ENCODE measurements around the gene NCOR1. TPM values are rescaled to one million over a fixed set of nuclear protein-coding genes. Genes with fewer than 3 reads are reported as not detected.
"Not testable (repeated sequence)": the region's sequence is repeated elsewhere in the genome, so short reads cannot be mapped to it uniquely, and the experiment has no call there.

Gene NCOR1
- total RNA-seq, 2 experiments from 2014 or later = 118 TPM

GRCh38 chr17:16120937-16121336 is 94.4 kb downstream of the NCOR1 start:
- no peaks in the 10 kb centered on the region for H3K4me1 ChIP-seq (ENCODE audit: insufficient read depth, low read length)
- Mint-ChIP-seq H3K4me3 (no peak overlapping the region), H3K27ac (no peak overlapping the region), H3K36me3 (ENCODE audit: low read depth) (peaks cover 93% of the 10 kb centered on the region), H3K4me1 (ENCODE audit: low read depth) (no peaks in the 10 kb centered on the region), H3K9me3 (peaks cover under 1% of the 10 kb centered on the region), H3K27me3 (no peaks in the 10 kb centered on the region)
- DNase-seq (no peak), ATAC-seq (ENCODE audit: poor library complexity) (no peak)
- intact Hi-C loops (cut with DNase I, micrococcal nuclease) = no loop called here
- H3K27ac ChIP-seq (ENCODE audit: low read depth in 1 of 2, low read length in 2 of 2) = no peak overlapping the region
- no peak for TF ChIP-seq CTCF (IDR thresholded peaks at IDR 0.05)
- ChIA-PET CTCF (interaction anchor here (1.0 kb wide), 1 partner anchor 13 kb away, joined by 3 read pairs; no protein-coding TSS in a partner anchor), POLR2A (no interaction called here)
- H3K4me3 ChIP-seq (ENCODE audit: low read length) = no peak overlapping the region
- H3K36me3 ChIP-seq (ENCODE audit: insufficient read depth, low read length) = peaks cover 90% of the 10 kb centered on the region
- H3K27me3 ChIP-seq (ENCODE audit: control insufficient read depth in 1 of 2, insufficient read depth in 2 of 2, low read length in 2 of 2) = no peaks in the 10 kb centered on the region
- H3K9me3 ChIP-seq (ENCODE audit: control insufficient read depth in 1 of 2, insufficient read depth in 1 of 2, low read length in 2 of 2) = no peaks in the 10 kb centered on the region

- no peak overlapping the region for H3K27ac ChIP-seq (ENCODE audit: low read depth in 1 of 2, low read length in 2 of 2)
- POLR2A ChIA-PET = interaction anchor here (0.6 kb wide), 1 partner anchor 1484 kb away, joined by 4 read pairs; no protein-coding TSS in a partner anchor
- H3K4me1 Mint-ChIP-seq (ENCODE audit: low read depth) = no peaks in the 10 kb centered on the region
- peaks cover 98% of the 10 kb centered on the region for H3K36me3 Mint-ChIP-seq (ENCODE audit: low read depth)
- DNase-seq (no peak), ATAC-seq (ENCODE audit: poor library complexity) (no peak)
- H3K36me3 ChIP-seq (ENCODE audit: insufficient read depth, low read length) = peaks cover 78% of the 10 kb centered on the region
- no peak for TF ChIP-seq CTCF (IDR thresholded peaks at IDR 0.05)
- H3K4me1 ChIP-seq (ENCODE audit: insufficient read depth, low read length) = no peaks in the 10 kb centered on the region
- intact Hi-C loops (cut with DNase I, micrococcal nuclease) = no loop called here
- H3K27me3 Mint-ChIP-seq = no peaks in the 10 kb centered on the region
- no peaks in the 10 kb centered on the region for H3K27me3 ChIP-seq (ENCODE audit: control insufficient read depth in 1 of 2, insufficient read depth in 2 of 2, low read length in 2 of 2)
- H3K9me3 Mint-ChIP-seq = peaks cover 5% of the 10 kb centered on the region
- no peak overlapping the region for H3K4me3 Mint-ChIP-seq
- peaks cover 0 to 5% of the 10 kb centered on the region in 2 experiments for H3K9me3 ChIP-seq (ENCODE audit: control insufficient read depth in 1 of 2, insufficient read depth in 1 of 2, low read length in 2 of 2)
- no peak overlapping the region for H3K4me3 ChIP-seq (ENCODE audit: low read length)
- H3K27ac Mint-ChIP-seq = no peak overlapping the region
- CTCF ChIA-PET = interaction anchor here (0.7 to 1.2 kb wide), 3 partner anchors 11 to 87 kb away, joined by 3 to 4 read pairs (median 3); no protein-coding TSS in a partner anchor
Observed at GRCh38 chr17:16117149-16117548, 98.2 kb downstream of the NCOR1 start.

GRCh38 chr17:16115077-16115698 is 100.1 kb downstream of the NCOR1 start:
- H3K9me3 ChIP-seq (ENCODE audit: control insufficient read depth in 1 of 2, insufficient read depth in 1 of 2, low read length in 2 of 2); intact Hi-C loops (cut with DNase I, micrococcal nuclease); CTCF ChIA-PET; H3K9me3 Mint-ChIP-seq; H3K4me1 Mint-ChIP-seq (ENCODE audit: low read depth); H3K27me3 Mint-ChIP-seq; H3K27ac ChIP-seq (ENCODE audit: low read depth in 1 of 2, low read length in 2 of 2); H3K27ac Mint-ChIP-seq; DNase-seq; POLR2A ChIA-PET; H3K4me3 ChIP-seq (ENCODE audit: low read length); ATAC-seq (ENCODE audit: poor library complexity); H3K27me3 ChIP-seq (ENCODE audit: control insufficient read depth in 1 of 2, insufficient read depth in 2 of 2, low read length in 2 of 2); H3K4me3 Mint-ChIP-seq; H3K4me1 ChIP-seq (ENCODE audit: insufficient read depth, low read length): not testable (repeated sequence)
- H3K36me3 Mint-ChIP-seq (ENCODE audit: low read depth) = peaks cover 92% of the 10 kb centered on the region
- peaks cover 59% of the 10 kb centered on the region for H3K36me3 ChIP-seq (ENCODE audit: insufficient read depth, low read length)

- Histone ChIP-seq H3K27me3 (ENCODE audit: control insufficient read depth in 1 of 2, insufficient read depth in 2 of 2, low read length in 2 of 2) (no peaks in the 10 kb centered on the region), H3K4me3 (ENCODE audit: low read length) (no peak overlapping the region), H3K9me3 (ENCODE audit: control insufficient read depth in 1 of 2, insufficient read depth in 1 of 2, low read length in 2 of 2) (no peaks in the 10 kb centered on the region), H3K4me1 (ENCODE audit: insufficient read depth, low read length) (no peaks in the 10 kb centered on the region), H3K36me3 (ENCODE audit: insufficient read depth, low read length) (peaks cover 29% of the 10 kb centered on the region), H3K27ac (ENCODE audit: low read depth in 1 of 2, low read length in 2 of 2) (no peak overlapping the region)
- Mint-ChIP-seq H3K9me3 (peaks cover 1% of the 10 kb centered on the region), H3K4me3 (no peak overlapping the region), H3K4me1 (ENCODE audit: low read depth) (peaks cover 7% of the 10 kb centered on the region), H3K36me3 (ENCODE audit: low read depth) (peaks cover 78% of the 10 kb centered on the region), H3K27ac (no peak overlapping the region), H3K27me3 (no peaks in the 10 kb centered on the region)
- intact Hi-C loops (cut with DNase I, micrococcal nuclease) = no loop called here
- ATAC-seq (ENCODE audit: poor library complexity) = no peak
- CTCF ChIA-PET = no interaction called here
- DNase-seq = no peak
- TF ChIP-seq CTCF (IDR thresholded peaks at IDR 0.05) = no peak
- POLR2A ChIA-PET = no interaction called here
Observed at GRCh38 chr17:16108871-16109270, 106.5 kb downstream of the NCOR1 start.
